ENCODE data around the gene NEDD8. TPM values are rescaled to one million over a fixed set of nuclear protein-coding genes. Genes with fewer than 3 reads are reported as not detected.

NEDD8 gene
- total RNA-seq, 1 donor from 2014 or later = 131 TPM

GRCh38 chr14:24241829-24242443 lies 9.8 kb upstream of the NEDD8 start:
- peaks cover 17% of the 10 kb centered on the region for H3K36me3 ChIP-seq (ENCODE audit: control insufficient read depth, insufficient read depth, low read length)
- H3K27me3 ChIP-seq (ENCODE audit: control insufficient read depth, insufficient read depth, low read length) = no peaks in the 10 kb centered on the region
- TF ChIP-seq CTCF (IDR thresholded peaks at IDR 0.05; ENCODE audit: insufficient read depth, low read length, severe bottlenecking) = peak; percentile 66
- FAIRE-seq = no peak
- DNase-seq (ENCODE audit: low read depth) = peak; percentile 82
- H3K4me3 ChIP-seq (ENCODE audit: low read depth, low read length) = peak overlapping the region; percentile 81

GRCh38 chr14:24240110-24240918 lies 8.1 kb upstream of the NEDD8 start:
- Histone ChIP-seq H3K4me3 (ENCODE audit: low read depth, low read length) (peak overlapping the region; percentile 15), H3K27me3 (ENCODE audit: control insufficient read depth, insufficient read depth, low read length) (no peaks in the 10 kb centered on the region), H3K36me3 (ENCODE audit: control insufficient read depth, insufficient read depth, low read length) (peaks cover 23% of the 10 kb centered on the region)
- FAIRE-seq = no peak
- DNase-seq (ENCODE audit: low read depth) = no peak
- TF ChIP-seq CTCF (IDR thresholded peaks at IDR 0.05; ENCODE audit: insufficient read depth, low read length, severe bottlenecking) = no peak

- H3K27me3 ChIP-seq (ENCODE audit: control insufficient read depth, insufficient read depth, low read length) = no peaks in the 10 kb centered on the region
- TF ChIP-seq CTCF (IDR thresholded peaks at IDR 0.05; ENCODE audit: insufficient read depth, low read length, severe bottlenecking) = no peak
- FAIRE-seq (no peak), DNase-seq (ENCODE audit: low read depth) (peak; percentile 38)
- no peak overlapping the region for H3K4me3 ChIP-seq (ENCODE audit: low read depth, low read length)
- H3K36me3 ChIP-seq (ENCODE audit: control insufficient read depth, insufficient read depth, low read length) = peaks cover 26% of the 10 kb centered on the region
Measured at GRCh38 chr14:24238527-24239037, 6.4 kb upstream of the NEDD8 start.

- no peak for FAIRE-seq
- TF ChIP-seq CTCF (IDR thresholded peaks at IDR 0.05; ENCODE audit: insufficient read depth, low read length, severe bottlenecking) = no peak
- H3K4me3 ChIP-seq (ENCODE audit: low read depth, low read length) = no peak overlapping the region
- no peaks in the 10 kb centered on the region for H3K27me3 ChIP-seq (ENCODE audit: control insufficient read depth, insufficient read depth, low read length)
- peaks cover 26% of the 10 kb centered on the region for H3K36me3 ChIP-seq (ENCODE audit: control insufficient read depth, insufficient read depth, low read length)
- DNase-seq (ENCODE audit: low read depth) = peak; percentile 91
Measured at GRCh38 chr14:24238123-24238522, 6.0 kb upstream of the NEDD8 start.

GRCh38 chr14:24237463-24237955 lies 5.3 kb upstream of the NEDD8 start:
- DNase-seq (ENCODE audit: low read depth) (no peak), FAIRE-seq (no peak)
- Histone ChIP-seq H3K27me3 (ENCODE audit: control insufficient read depth, insufficient read depth, low read length) (no peaks in the 10 kb centered on the region), H3K36me3 (ENCODE audit: control insufficient read depth, insufficient read depth, low read length) (peaks cover 26% of the 10 kb centered on the region), H3K4me3 (ENCODE audit: low read depth, low read length) (no peak overlapping the region)
- TF ChIP-seq CTCF (IDR thresholded peaks at IDR 0.05; ENCODE audit: insufficient read depth, low read length, severe bottlenecking) = no peak
